SK-N-SH treated with all-trans-retinoic acid at 6 μM for 48 hours (cell line): Measurements from ENCODE around the gene LUZP1.

Experiments
- ARNTL ChIP-seq: fragments of 450-650 bp; formaldehyde crosslinking; IDR thresholded peaks from 2 replicates; pipeline ENCODE4 v1.5.0; 2020; ENCODE audit warnings: low read depth, mild to moderate bottlenecking, moderate library complexity, borderline replicate concordance
- ESRRG ChIP-seq: fragments of 250-450 bp; sonication (Bioruptor Pico); IDR thresholded peaks from 2 replicates; pipeline ENCODE4 v1.6.1; 2021; ENCODE audit warnings: mild to moderate bottlenecking
- ISL1 ChIP-seq: fragments of 250-450 bp; sonication (Bioruptor Pico); IDR thresholded peaks from 2 replicates; pipeline ENCODE4 v2.1.2; 2022; ENCODE audit warnings: mild to moderate bottlenecking, moderate library complexity
- OSR1 ChIP-seq: fragments of 250-450 bp; sonication (Bioruptor Pico); IDR thresholded peaks from 2 replicates; pipeline ENCODE4 v1.8.0; 2022; ENCODE audit warnings: moderate library complexity, mild to moderate bottlenecking, inconsistent platforms
- POU6F1 ChIP-seq: fragments of 250-450 bp; sonication (Bioruptor Pico); IDR thresholded peaks from 2 replicates; pipeline ENCODE4 v1.8.0; 2021; ENCODE audit warnings: low read depth, mild to moderate bottlenecking, moderate library complexity, borderline replicate concordance
- RARB ChIP-seq: fragments of 250-450 bp; sonication (Bioruptor Pico); IDR thresholded peaks from 2 replicates; pipeline ENCODE4 v1.8.0; 2021; ENCODE audit warnings: mild to moderate bottlenecking, moderate library complexity
- SNAI2 ChIP-seq: fragments of 250-450 bp; sonication (Bioruptor Pico); IDR thresholded peaks from 2 replicates; pipeline ENCODE4 v1.5.0; 2020; ENCODE audit warnings: mild to moderate bottlenecking, moderate library complexity
- ZC3H10 ChIP-seq: fragments of 250-450 bp; sonication (Bioruptor Pico); IDR thresholded peaks from 2 replicates; pipeline ENCODE4 v1.5.1; 2021; ENCODE audit warnings: mild to moderate bottlenecking, moderate library complexity
- ZFP3 ChIP-seq: fragments of 250-450 bp; sonication (Bioruptor Pico); IDR thresholded peaks from 2 replicates; pipeline ENCODE4 v1.5.0; 2020; ENCODE audit warnings: mild to moderate bottlenecking, moderate library complexity
- TF ChIP-seq, protein P1 (sequence below): fragments of 250-450 bp; sonication (Bioruptor Pico); IDR thresholded peaks from 2 replicates; pipeline ENCODE4 v1.5.1; 2020; ENCODE audit warnings: low read depth, mild to moderate bottlenecking, moderate library complexity

DNA sequence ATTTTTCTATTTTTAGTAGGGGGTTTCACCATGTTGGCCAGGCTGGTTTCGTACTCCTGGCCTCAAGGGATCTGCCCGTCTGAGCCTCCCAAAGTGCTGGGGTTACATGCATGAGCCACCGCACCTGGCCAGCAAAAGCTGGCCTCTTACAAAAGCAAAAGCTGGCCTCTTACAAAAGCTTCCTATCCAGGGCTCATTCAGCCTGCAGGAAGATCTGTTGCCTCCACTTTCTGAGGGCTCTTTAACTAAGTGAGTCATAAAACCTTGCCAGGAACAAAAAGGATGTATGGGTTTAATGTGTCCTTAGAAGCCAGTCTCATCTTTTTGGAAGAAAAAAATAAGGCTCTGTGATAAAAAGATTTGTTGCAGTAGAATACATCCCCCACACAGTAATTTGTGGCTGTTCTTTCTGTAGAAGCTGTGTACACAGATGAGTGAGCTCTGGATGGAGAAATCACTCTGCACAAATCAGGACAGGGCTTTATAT, 33.6 kb upstream of the LUZP1 start:
- TF ChIP-seq SNAI2 (CRISPR knock-in tag) = no peak
- TF ChIP-seq POU6F1 = no peak
- TF ChIP-seq ESRRG (CRISPR knock-in tag) = no peak
- TF ChIP-seq, protein P1, sequence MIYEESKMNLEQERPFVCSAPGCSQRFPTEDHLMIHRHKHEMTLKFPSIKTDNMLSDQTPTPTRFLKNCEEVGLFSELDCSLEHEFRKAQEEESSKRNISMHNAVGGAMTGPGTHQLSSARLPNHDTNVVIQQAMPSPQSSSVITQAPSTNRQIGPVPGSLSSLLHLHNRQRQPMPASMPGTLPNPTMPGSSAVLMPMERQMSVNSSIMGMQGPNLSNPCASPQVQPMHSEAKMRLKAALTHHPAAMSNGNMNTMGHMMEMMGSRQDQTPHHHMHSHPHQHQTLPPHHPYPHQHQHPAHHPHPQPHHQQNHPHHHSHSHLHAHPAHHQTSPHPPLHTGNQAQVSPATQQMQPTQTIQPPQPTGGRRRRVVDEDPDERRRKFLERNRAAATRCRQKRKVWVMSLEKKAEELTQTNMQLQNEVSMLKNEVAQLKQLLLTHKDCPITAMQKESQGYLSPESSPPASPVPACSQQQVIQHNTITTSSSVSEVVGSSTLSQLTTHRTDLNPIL (CRISPR knock-in tag) = no peak
- TF ChIP-seq OSR1 (CRISPR knock-in tag) = no peak
- TF ChIP-seq ZFP3 (CRISPR knock-in tag) = no peak
- no peak for TF ChIP-seq ARNTL (CRISPR knock-in tag)
- no peak for TF ChIP-seq ZC3H10
- TF ChIP-seq ISL1 = no peak
- no peak for TF ChIP-seq RARB (CRISPR knock-in tag)
